ENCODE results near the gene PLS1. TPM values are rescaled to one million over a fixed set of nuclear protein-coding genes. Genes with fewer than 3 reads are reported as not detected.
"Not testable (repeated sequence)": the region's sequence is repeated elsewhere in the genome, so short reads cannot be mapped to it uniquely, and the experiment has no call there.

The PLS1 gene
- total RNA-seq (ENCODE audit: low replicate concordance) = 15.8 and 22.5 TPM in 2 replicates

DNA sequence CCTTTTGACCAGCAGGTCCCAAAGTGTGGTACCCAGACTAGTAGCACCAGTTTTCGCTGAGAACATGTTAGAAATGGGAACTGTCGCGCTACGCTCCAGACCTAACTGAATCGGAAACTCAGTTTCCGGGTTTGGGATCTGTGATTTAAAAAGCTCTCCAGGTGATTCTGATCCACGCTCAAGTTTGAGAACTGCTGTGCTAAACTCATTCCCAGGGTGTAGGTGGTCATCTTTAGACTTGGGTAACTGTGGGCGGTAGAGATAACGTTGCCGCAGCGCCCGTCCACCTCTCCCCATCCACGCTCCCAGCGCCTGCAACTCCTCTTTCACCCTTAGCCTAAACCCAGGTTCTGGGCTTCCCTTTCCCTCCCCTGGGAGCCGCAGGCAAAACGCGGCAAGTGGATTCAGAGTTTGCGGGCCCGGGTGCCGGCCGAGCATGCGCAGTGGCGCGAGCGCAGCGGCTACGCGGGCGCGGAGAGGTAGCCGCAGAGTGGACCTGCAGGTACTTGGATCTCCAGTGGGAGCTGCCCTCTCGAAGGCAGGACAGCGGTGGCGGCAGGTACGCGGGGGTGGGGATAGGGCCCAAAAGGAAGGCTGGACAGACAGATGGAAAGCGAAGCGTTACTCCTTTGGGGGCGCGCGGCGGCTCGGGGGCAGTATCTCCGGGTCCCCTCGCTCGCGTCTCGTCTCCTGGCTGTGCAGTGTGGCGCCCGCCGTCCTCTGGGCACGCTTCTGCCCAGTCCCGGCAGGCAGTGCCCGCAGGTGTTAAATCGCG lies at the start of gene PLS1:
TSS of gene PLS1 (plus strand) at position 443 of the 775 bp plus-strand sequence. CDS start 67,845 bp downstream, outside the sequence.
- no peak within 1 kb of the TSS for H3K27ac ChIP-seq
- peak within 1 kb of the TSS; percentile 100 for H2AFZ ChIP-seq (replicated peaks)
- Mint-ChIP-seq H3K4me1 (peaks cover 18% of the 10 kb centered on the region), H3K27me3 (ENCODE audit: insufficient read depth, low read depth) (peaks cover 7% of the 10 kb centered on the region), H3K4me3 (peak within 1 kb of the TSS; percentile 97), H3K9me3 (no peaks in the 10 kb centered on the region), H3K27ac (peak within 1 kb of the TSS; percentile 92), H3K36me3 (peaks cover 1% of the 10 kb centered on the region)
- no peaks in the 10 kb centered on the region for H3F3A ChIP-seq (ENCODE audit: low read depth)
- peak; percentile 94 for DNase-seq (ENCODE audit: low spot score)
- no peaks in the 10 kb centered on the region for H3K36me3 ChIP-seq
- peak within 1 kb of the TSS; percentile 96 for H3K4me2 ChIP-seq
- peaks cover 16% of the 10 kb centered on the region for H3K27me3 ChIP-seq
- H3K4me1 ChIP-seq = peaks cover 5% of the 10 kb centered on the region
- TF ChIP-seq, protein P1, sequence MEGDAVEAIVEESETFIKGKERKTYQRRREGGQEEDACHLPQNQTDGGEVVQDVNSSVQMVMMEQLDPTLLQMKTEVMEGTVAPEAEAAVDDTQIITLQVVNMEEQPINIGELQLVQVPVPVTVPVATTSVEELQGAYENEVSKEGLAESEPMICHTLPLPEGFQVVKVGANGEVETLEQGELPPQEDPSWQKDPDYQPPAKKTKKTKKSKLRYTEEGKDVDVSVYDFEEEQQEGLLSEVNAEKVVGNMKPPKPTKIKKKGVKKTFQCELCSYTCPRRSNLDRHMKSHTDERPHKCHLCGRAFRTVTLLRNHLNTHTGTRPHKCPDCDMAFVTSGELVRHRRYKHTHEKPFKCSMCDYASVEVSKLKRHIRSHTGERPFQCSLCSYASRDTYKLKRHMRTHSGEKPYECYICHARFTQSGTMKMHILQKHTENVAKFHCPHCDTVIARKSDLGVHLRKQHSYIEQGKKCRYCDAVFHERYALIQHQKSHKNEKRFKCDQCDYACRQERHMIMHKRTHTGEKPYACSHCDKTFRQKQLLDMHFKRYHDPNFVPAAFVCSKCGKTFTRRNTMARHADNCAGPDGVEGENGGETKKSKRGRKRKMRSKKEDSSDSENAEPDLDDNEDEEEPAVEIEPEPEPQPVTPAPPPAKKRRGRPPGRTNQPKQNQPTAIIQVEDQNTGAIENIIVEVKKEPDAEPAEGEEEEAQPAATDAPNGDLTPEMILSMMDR (IDR thresholded peaks at IDR 0.05) = peak; percentile 4
- TF ChIP-seq EZH2phosphoT487 (IDR thresholded peaks at IDR 0.05) (no peak), EZH2 (IDR thresholded peaks at IDR 0.05) (no peak)
- peak within 1 kb of the TSS; percentile 54 for H3K9ac ChIP-seq
- peak within 1 kb of the TSS; percentile 75 for H3K4me3 ChIP-seq
- no peaks in the 10 kb centered on the region for H4K20me1 ChIP-seq (ENCODE audit: low read depth)
- H3K79me2 ChIP-seq (ENCODE audit: low read depth) = no peaks in the 10 kb centered on the region
- no peaks in the 10 kb centered on the region for H3K9me3 ChIP-seq (ENCODE audit: low read depth)

DNA sequence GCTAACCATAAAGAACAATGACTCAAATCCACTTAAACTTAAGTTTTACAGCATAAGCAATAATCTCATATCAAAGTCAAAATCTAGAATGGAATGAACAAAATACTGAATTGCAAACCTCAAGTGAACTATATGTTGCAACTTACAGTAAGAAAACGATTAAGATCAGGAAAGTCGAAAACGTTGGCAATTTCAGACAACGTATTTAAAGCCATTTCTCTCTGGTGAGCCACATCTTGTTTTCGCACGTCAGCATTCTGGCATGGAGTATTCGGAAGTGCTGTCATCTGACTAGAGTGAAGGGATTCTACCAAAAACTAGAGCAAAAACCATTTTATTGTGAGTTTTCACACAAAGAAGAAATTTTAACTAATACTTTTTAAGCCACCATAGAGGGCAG lies 46.2 kb upstream of the PLS1 start:
- no peak overlapping the region for H3K4me3 Mint-ChIP-seq
- no peak for DNase-seq (ENCODE audit: low spot score)
- Histone ChIP-seq H3K4me2 (no peak overlapping the region), H3F3A (ENCODE audit: low read depth) (no peaks in the 10 kb centered on the region), H3K79me2 (ENCODE audit: low read depth) (no peaks in the 10 kb centered on the region), H3K4me1 (no peaks in the 10 kb centered on the region), H3K27ac (no peak overlapping the region), H3K27me3 (no peaks in the 10 kb centered on the region), H4K20me1 (ENCODE audit: low read depth) (no peaks in the 10 kb centered on the region), H3K9ac (no peak overlapping the region), H3K9me3 (ENCODE audit: low read depth) (no peaks in the 10 kb centered on the region), H3K36me3 (peaks cover 19% of the 10 kb centered on the region), H3K4me3 (no peak overlapping the region), H2AFZ (replicated peaks) (no peak overlapping the region)
- no peak for TF ChIP-seq EZH2phosphoT487 (IDR thresholded peaks at IDR 0.05)
- TF ChIP-seq, protein P1 (IDR thresholded peaks at IDR 0.05) = no peak
- no peak for TF ChIP-seq EZH2 (IDR thresholded peaks at IDR 0.05)
- no peaks in the 10 kb centered on the region for H3K4me1 Mint-ChIP-seq
- H3K27ac Mint-ChIP-seq = no peak overlapping the region
- H3K9me3 Mint-ChIP-seq = peaks cover 5% of the 10 kb centered on the region
- peaks cover 2% of the 10 kb centered on the region for H3K27me3 Mint-ChIP-seq (ENCODE audit: insufficient read depth, low read depth)
- H3K36me3 Mint-ChIP-seq = peaks cover 29% of the 10 kb centered on the region

GRCh38 chr3:142552579-142552978 lies 43.6 kb upstream of the PLS1 start:
- not testable (repeated sequence) for H3K27me3 ChIP-seq; H3K4me2 ChIP-seq; H3K4me1 ChIP-seq; H3K9me3 Mint-ChIP-seq; H3K9me3 ChIP-seq (ENCODE audit: low read depth); H3K27ac ChIP-seq; H3K79me2 ChIP-seq (ENCODE audit: low read depth); H3F3A ChIP-seq (ENCODE audit: low read depth); DNase-seq (ENCODE audit: low spot score); H3K9ac ChIP-seq; H3K4me1 Mint-ChIP-seq; H3K27ac Mint-ChIP-seq; H3K4me3 Mint-ChIP-seq; H4K20me1 ChIP-seq (ENCODE audit: low read depth); H3K27me3 Mint-ChIP-seq (ENCODE audit: insufficient read depth, low read depth); H3K4me3 ChIP-seq; H2AFZ ChIP-seq (replicated peaks)
- H3K36me3 ChIP-seq = peaks cover 19% of the 10 kb centered on the region
- peaks cover 38% of the 10 kb centered on the region for H3K36me3 Mint-ChIP-seq

- no peaks in the 10 kb centered on the region for H4K20me1 ChIP-seq (ENCODE audit: low read depth)
- H3K79me2 ChIP-seq (ENCODE audit: low read depth) = no peaks in the 10 kb centered on the region
- H3K4me3 ChIP-seq = no peak overlapping the region
- Mint-ChIP-seq H3K9me3 (peaks cover 5% of the 10 kb centered on the region), H3K4me3 (no peak overlapping the region), H3K27me3 (ENCODE audit: insufficient read depth, low read depth) (peaks cover 2% of the 10 kb centered on the region), H3K4me1 (no peaks in the 10 kb centered on the region), H3K36me3 (peaks cover 38% of the 10 kb centered on the region), H3K27ac (no peak overlapping the region)
- no peak overlapping the region for H3K27ac ChIP-seq
- no peaks in the 10 kb centered on the region for H3K27me3 ChIP-seq
- no peaks in the 10 kb centered on the region for H3K9me3 ChIP-seq (ENCODE audit: low read depth)
- H3K36me3 ChIP-seq = peaks cover 19% of the 10 kb centered on the region
- H3F3A ChIP-seq (ENCODE audit: low read depth) = no peaks in the 10 kb centered on the region
- TF ChIP-seq, protein P1 (IDR thresholded peaks at IDR 0.05) = no peak
- TF ChIP-seq EZH2phosphoT487 (IDR thresholded peaks at IDR 0.05) (no peak), EZH2 (IDR thresholded peaks at IDR 0.05) (no peak)
- no peak overlapping the region for H2AFZ ChIP-seq (replicated peaks)
- H3K9ac ChIP-seq = no peak overlapping the region
- H3K4me1 ChIP-seq = no peaks in the 10 kb centered on the region
- no peak for DNase-seq (ENCODE audit: low spot score)
- H3K4me2 ChIP-seq = no peak overlapping the region
Measured at GRCh38 chr3:142553741-142554140, 42.5 kb upstream of the PLS1 start.

Data from neural progenitor cell (in vitro differentiated cells).